Fibroblast of pulmonary artery (primary cell): ENCODE results near the gene GALNT12.

Experiments
- DNase-seq: peaks from one replicate; pipeline ENCODE4 v3.0.0-alpha.2; 2010; ENCODE audit warnings: low read depth
- H3K4me3 ChIP-seq: replicated peaks from 2 replicates; pipeline ENCODE4 v1.5.1; 2011; ENCODE audit warnings: low read depth, mild to moderate bottlenecking, control low read depth, low read length, moderate library complexity
- TF ChIP-seq, protein P1 (sequence below): IDR thresholded peaks from 2 replicates; pipeline ENCODE4 v1.5.1; 2011; ENCODE audit warnings: mild to moderate bottlenecking, control low read depth, low read length, inconsistent platforms; ENCODE audit errors: missing control alignments

GALNT12 gene

GRCh38 chr9:98888801-98889421, 81.4 kb downstream of the GALNT12 start:
- no peak for DNase-seq
- TF ChIP-seq, protein P1, sequence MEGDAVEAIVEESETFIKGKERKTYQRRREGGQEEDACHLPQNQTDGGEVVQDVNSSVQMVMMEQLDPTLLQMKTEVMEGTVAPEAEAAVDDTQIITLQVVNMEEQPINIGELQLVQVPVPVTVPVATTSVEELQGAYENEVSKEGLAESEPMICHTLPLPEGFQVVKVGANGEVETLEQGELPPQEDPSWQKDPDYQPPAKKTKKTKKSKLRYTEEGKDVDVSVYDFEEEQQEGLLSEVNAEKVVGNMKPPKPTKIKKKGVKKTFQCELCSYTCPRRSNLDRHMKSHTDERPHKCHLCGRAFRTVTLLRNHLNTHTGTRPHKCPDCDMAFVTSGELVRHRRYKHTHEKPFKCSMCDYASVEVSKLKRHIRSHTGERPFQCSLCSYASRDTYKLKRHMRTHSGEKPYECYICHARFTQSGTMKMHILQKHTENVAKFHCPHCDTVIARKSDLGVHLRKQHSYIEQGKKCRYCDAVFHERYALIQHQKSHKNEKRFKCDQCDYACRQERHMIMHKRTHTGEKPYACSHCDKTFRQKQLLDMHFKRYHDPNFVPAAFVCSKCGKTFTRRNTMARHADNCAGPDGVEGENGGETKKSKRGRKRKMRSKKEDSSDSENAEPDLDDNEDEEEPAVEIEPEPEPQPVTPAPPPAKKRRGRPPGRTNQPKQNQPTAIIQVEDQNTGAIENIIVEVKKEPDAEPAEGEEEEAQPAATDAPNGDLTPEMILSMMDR: no peak

GRCh38 chr9:98890256-98890655, 82.8 kb downstream of the GALNT12 start:
- H3K4me3 ChIP-seq: no peak overlapping the region
- TF ChIP-seq, protein P1: no peak
- DNase-seq: no peak

More at GRCh38 chr9:98888801-98889421, 81.4 kb downstream of the GALNT12 start:
- H3K4me3 ChIP-seq: no peak overlapping the region

GRCh38 chr9:98892288-98892687, 84.8 kb downstream of the GALNT12 start:
- no peak for DNase-seq
- TF ChIP-seq, protein P1: no peak
- no peak overlapping the region for H3K4me3 ChIP-seq

DNA sequence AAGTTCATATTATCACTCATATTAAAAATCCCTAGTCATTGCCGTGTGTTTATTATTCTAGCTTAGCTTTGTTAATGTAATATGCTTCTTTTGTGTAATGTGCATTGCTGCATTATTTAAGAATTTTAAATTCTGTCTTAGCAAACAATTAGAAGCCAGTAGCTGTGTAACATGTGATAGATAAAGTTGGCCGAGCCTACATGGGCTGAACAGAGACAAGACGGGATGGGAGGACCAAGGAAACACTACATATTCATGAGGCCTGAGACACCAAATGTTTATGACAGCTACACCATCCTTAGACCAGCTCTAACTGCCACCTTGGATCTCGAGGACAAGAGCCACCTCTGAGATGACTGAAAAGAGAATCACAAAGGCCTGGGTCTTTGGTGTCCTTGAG, 85.2 kb downstream of the GALNT12 start:
- DNase-seq: no peak
- TF ChIP-seq, protein P1: no peak
- H3K4me3 ChIP-seq: no peak overlapping the region

DNA sequence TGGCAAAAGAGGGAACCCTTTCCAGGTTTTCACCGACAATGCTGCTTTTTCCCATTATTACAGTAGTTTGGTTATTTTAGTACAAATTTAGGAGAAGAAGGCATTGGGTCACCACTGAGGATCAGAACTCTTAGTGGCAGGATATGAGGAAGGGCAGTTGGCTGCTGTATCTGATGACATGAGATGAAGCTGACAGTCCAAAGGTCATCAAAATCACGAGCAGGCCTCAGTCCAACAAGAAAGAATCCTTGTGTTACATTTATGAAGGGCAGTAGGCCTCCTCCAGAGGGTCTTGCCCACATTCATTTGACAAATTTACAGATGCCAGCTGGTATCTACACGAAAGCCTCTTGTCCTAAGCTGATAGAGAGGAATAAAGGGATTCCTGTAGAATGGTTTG, 86.7 kb downstream of the GALNT12 start:
- DNase-seq: no peak
- no peak overlapping the region for H3K4me3 ChIP-seq
- TF ChIP-seq, protein P1: no peak

DNA sequence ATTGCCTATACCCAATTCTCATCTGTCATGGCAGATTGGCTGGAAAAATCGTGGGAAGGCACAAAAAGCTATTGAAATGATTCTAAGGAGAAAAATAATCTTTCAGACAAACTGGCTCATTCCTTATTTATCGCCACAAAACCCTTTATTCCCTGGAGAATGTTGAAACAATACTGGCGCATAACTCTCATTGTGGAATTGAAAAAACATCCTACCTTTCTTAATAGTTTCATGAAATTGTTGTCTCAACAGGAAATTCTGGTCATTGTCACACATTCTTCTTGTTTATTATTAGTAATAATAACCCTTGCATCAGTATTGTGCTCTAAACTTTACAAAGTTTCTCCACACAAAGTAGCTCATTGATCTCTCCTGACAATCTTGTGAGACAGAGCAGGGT, 87.3 kb downstream of the GALNT12 start:
- H3K4me3 ChIP-seq: no peak overlapping the region
- TF ChIP-seq, protein P1: no peak
- no peak for DNase-seq

DNA sequence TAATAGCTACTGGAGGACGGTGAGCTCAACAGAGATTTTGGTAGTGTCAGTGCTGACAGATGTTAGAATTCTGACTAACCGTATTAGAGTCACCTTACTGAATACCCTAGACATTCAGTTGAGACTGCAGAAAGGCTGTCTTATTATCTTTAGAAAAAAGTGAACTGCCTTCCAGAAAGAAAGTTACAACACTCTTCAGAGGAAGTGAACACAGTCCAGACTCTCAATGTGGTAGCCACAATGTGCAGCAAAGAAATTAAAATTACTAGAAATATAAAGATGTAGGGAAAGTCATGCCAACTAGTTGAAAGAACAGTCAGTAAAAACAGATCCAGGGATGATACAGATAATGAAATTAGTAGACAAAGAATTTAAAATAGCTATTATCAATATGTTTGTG, 89.2 kb downstream of the GALNT12 start:
- TF ChIP-seq, protein P1: no peak
- no peak for DNase-seq
- no peak overlapping the region for H3K4me3 ChIP-seq
